Natural killer cell treated with Interleukin-12 subunit alpha and Interleukin-12 subunit beta and Interleukin-15 and Interleukin-18, amount 100 ng/mL, for 72 hours (primary cell): ENCODE data around the gene TMC8. TPM values are rescaled to one million over a fixed set of nuclear protein-coding genes. Genes with fewer than 3 reads are reported as not detected.
"Not testable (repeated sequence)": the region's sequence is repeated elsewhere in the genome, so short reads cannot be mapped to it uniquely, and the experiment has no call there.

Experiments used
- ATAC-seq, 2 donors: fragments of 150-1000 bp; cut with Tn5 transposase in 1 of 2; sonication (Bioruptor Pico), chemical (Tn5 transposase) in 1 of 2; 2 replicates each; pipeline ENCODE4 v1.10.0; 2021
- DNase-seq: peaks from one replicate; pipeline ENCODE4 v3.0.0; 2022; ENCODE audit warnings: low spot score
- H3K27ac Mint-ChIP-seq, 2 donors: 1 replicate in 1 of 2; 2 replicates in 1 of 2; pipeline ENCODE4 v1.8.0; 2022; ENCODE audit warnings: mixed read lengths in 2 of 2, mild to moderate bottlenecking in 1 of 2, moderate library complexity in 1 of 2
- H3K27me3 Mint-ChIP-seq, 2 donors: 1 replicate in 1 of 2; 2 replicates in 1 of 2; pipeline ENCODE4 v1.8.0; 2022; ENCODE audit warnings: mixed read lengths in 2 of 2
- H3K36me3 Mint-ChIP-seq: one replicate; pipeline ENCODE4 v1.8.0; 2022; ENCODE audit warnings: mixed read lengths
- H3K4me1 Mint-ChIP-seq, 2 donors: 1 replicate in 1 of 2; 2 replicates in 1 of 2; pipeline ENCODE4 v1.8.0; 2022; ENCODE audit warnings: low read depth in 2 of 2, mixed read lengths in 2 of 2, mild to moderate bottlenecking in 1 of 2
- H3K4me3 Mint-ChIP-seq: one replicate; pipeline ENCODE4 v1.8.0; 2022; ENCODE audit warnings: mixed read lengths
- H3K9me3 Mint-ChIP-seq: 2 replicates; pipeline ENCODE4 v1.8.0; 2022; ENCODE audit warnings: mixed read lengths
- total RNA-seq, 2 donors: library from RNA; stranded (reverse); gene quantifications; one replicate each; pipeline ENCODE4 v1.2.3, GENCODE V29; 2022

The TMC8 gene
- total RNA-seq, 2 donors from 2014 or later, result 87.1 to 209 TPM

- no peaks in the 10 kb centered on the region for H3K27me3 Mint-ChIP-seq
- peaks cover 5% of the 10 kb centered on the region for H3K36me3 Mint-ChIP-seq
- ATAC-seq, result peak; percentile 97 to 98
- no peaks in the 10 kb centered on the region for H3K9me3 Mint-ChIP-seq
- H3K4me1 Mint-ChIP-seq, result peaks cover 35% of the 10 kb centered on the region in 2 donors
- DNase-seq, result peak; percentile 91
- H3K4me3 Mint-ChIP-seq, result peak overlapping the region; percentile 36
- peak overlapping the region; percentile 87 to 91 for H3K27ac Mint-ChIP-seq
Observed at GRCh38 chr17:78113804-78114785, 16.5 kb upstream of the TMC8 start.

DNA sequence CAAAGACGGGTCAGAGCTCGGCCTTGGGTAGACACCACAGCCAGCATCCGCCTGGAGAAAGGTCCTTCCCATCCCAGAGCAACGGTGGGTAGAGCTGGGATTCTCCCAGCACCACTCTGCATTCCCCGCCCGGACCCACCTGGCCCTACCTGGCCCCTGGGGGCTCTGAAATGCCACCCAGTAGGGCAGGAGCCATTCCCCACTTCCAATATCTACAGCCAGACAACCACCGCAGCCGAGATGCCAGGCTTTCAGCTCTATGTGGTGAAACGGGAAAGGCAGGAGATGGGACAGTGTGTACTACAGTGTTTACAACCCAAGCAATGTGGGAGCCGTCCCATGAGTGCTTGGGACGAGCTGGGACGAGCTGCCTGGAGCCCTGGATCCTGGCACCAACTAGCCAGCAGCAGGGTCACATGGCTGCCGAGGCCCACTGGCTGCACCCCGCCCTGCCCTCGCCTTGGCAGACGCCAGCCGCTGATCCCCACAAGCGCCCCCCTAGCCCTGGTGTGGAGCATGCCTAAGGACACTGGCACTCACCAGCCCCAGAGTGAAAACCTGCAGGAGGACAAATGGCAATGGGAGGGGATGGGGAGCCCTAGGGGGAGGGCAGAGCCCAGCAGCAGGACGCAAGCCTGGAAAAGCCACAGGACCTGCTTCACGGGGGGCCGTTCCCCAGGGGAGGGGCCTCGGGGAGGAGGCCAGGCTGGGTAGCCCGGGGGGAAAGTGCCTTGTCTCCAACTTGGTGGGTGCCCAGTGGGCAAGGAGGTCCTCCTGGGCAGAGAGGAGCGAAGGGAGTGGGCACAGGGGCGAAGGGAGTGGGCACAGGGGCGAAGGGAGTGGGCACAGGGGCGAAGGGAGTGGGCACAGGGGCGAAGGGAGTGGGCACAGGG lies 15.5 kb upstream of the TMC8 start:
- ATAC-seq, result no peak
- no peaks in the 10 kb centered on the region for H3K27me3 Mint-ChIP-seq
- no peak for DNase-seq
- H3K4me1 Mint-ChIP-seq, result peaks cover 35% of the 10 kb centered on the region in 2 donors
- H3K4me3 Mint-ChIP-seq, result no peak overlapping the region
- peaks cover 5% of the 10 kb centered on the region for H3K36me3 Mint-ChIP-seq
- H3K27ac Mint-ChIP-seq, result peak overlapping the region; percentile 87 to 91
- H3K9me3 Mint-ChIP-seq, result no peaks in the 10 kb centered on the region

- H3K9me3 Mint-ChIP-seq, H3K36me3 Mint-ChIP-seq, H3K27ac Mint-ChIP-seq, H3K27me3 Mint-ChIP-seq, DNase-seq, ATAC-seq, H3K4me3 Mint-ChIP-seq: not testable (repeated sequence)
- H3K4me1 Mint-ChIP-seq, result peaks cover 32 to 38% of the 10 kb centered on the region in 2 donors
Observed at GRCh38 chr17:78115803-78116202, 14.8 kb upstream of the TMC8 start.

DNA sequence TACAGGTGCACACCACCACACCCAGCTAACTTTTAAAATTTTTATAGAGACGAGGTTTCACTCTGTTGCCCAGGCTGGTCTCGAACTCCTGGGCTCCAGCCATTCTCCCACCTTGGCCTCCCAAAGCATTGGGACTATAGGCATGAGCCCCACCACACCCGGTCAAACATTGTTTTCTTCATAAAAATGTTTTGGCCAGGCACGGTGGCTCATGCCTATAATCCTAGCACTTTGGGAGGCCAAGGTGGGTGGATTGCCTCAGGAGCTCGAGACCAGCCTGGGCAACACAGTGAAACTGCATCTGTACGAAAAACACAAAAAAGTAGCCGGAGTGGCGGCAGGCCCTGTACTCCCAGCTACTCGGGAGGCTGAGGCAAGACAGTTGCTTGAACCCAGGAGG lies 14.2 kb upstream of the TMC8 start:
- peaks cover 5% of the 10 kb centered on the region for H3K36me3 Mint-ChIP-seq

GRCh38 chr17:78117027-78117981 lies 13.3 kb upstream of the TMC8 start:
- Mint-ChIP-seq H3K27me3 (no peaks in the 10 kb centered on the region), H3K36me3 (peaks cover 4% of the 10 kb centered on the region), H3K27ac (peak overlapping the region; percentile 44 to 78), H3K9me3 (no peaks in the 10 kb centered on the region), H3K4me1 (peaks cover 42 to 49% of the 10 kb centered on the region in 2 donors), H3K4me3 (no peak overlapping the region)
- no peak for ATAC-seq
- DNase-seq, result no peak

More for the DNA sequence above, 14.2 kb upstream of the TMC8 start:
- no peaks in the 10 kb centered on the region for H3K9me3 Mint-ChIP-seq
- no peak overlapping the region for H3K4me3 Mint-ChIP-seq
- H3K27me3 Mint-ChIP-seq, result no peaks in the 10 kb centered on the region
- no peak overlapping the region for H3K27ac Mint-ChIP-seq
- DNase-seq, result no peak
- peaks cover 37 to 44% of the 10 kb centered on the region in 2 donors for H3K4me1 Mint-ChIP-seq
- ATAC-seq, result no peak

DNA sequence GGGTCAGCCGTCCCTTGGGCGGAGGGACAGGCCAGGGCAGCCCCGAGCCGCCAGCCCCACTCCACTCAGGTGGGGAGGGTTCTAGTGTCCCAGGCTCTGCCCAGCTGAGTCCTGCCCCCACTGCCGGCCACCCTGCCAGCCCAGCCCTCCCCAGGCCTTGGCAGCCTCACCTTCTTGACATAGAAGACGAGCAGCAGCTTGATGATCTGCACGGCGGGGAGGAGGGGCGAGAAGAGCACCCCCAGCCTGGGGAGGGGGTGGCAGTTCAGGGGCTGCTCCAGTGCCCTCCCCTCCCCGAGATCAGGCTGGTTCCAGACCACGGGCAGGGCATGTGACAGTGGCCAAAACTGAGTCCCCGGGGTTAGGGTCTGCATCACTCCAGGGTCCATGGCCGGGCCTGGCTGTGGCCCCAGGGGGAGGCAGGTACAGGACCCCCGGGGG lies 11.8 kb upstream of the TMC8 start:
- Mint-ChIP-seq H3K9me3 (no peaks in the 10 kb centered on the region), H3K4me3 (no peak overlapping the region), H3K27ac (no peak overlapping the region), H3K4me1 (peaks cover 43 to 53% of the 10 kb centered on the region in 2 donors), H3K27me3 (no peaks in the 10 kb centered on the region), H3K36me3 (peaks cover 5% of the 10 kb centered on the region)
- DNase-seq, result no peak
- ATAC-seq, result no peak

DNA sequence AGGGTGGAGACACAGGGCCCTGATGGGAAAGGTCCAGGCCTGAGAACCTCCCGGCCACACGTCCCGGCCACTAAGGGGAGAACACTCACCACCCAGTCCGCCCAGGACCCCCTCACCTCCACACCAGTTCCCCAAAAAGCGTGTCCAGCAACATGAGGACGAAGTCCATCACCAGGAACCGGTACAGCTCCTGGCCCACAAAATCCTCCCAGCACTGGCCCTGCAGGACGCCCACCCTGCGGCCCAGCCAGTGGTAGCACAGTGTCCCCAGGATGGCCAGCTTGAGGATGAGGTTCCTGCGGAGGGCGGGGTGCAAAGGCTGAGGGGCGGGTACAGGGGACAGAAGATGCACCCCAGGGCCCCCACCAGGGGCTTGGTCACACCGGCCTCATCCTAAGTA lies 10.0 kb upstream of the TMC8 start:
- no peak for ATAC-seq
- Mint-ChIP-seq H3K9me3 (no peaks in the 10 kb centered on the region), H3K36me3 (peaks cover 7% of the 10 kb centered on the region), H3K4me3 (peak overlapping the region; percentile 88), H3K27ac (peak overlapping the region; percentile 83 to 89), H3K27me3 (no peaks in the 10 kb centered on the region), H3K4me1 (peaks cover 34 to 50% of the 10 kb centered on the region in 2 donors)
- DNase-seq, result no peak

- ATAC-seq, result peak; percentile 57 to 66
- Mint-ChIP-seq H3K27ac (peak overlapping the region; percentile 83 to 89), H3K27me3 (no peaks in the 10 kb centered on the region), H3K9me3 (no peaks in the 10 kb centered on the region), H3K36me3 (peaks cover 7% of the 10 kb centered on the region), H3K4me3 (peak overlapping the region; percentile 88), H3K4me1 (peaks cover 34 to 50% of the 10 kb centered on the region in 2 donors)
- no peak for DNase-seq
Observed at GRCh38 chr17:78120971-78121800, 9.4 kb upstream of the TMC8 start.

- Mint-ChIP-seq H3K27ac (peak overlapping the region; percentile 83 to 89), H3K4me1 (peaks cover 34 to 50% of the 10 kb centered on the region in 2 donors), H3K4me3 (peak overlapping the region; percentile 88), H3K27me3 (no peaks in the 10 kb centered on the region), H3K9me3 (no peaks in the 10 kb centered on the region), H3K36me3 (peaks cover 7% of the 10 kb centered on the region)
- peak; percentile 1 to 2 for ATAC-seq
- no peak for DNase-seq
Observed at GRCh38 chr17:78121801-78122215, 8.8 kb upstream of the TMC8 start.

DNA sequence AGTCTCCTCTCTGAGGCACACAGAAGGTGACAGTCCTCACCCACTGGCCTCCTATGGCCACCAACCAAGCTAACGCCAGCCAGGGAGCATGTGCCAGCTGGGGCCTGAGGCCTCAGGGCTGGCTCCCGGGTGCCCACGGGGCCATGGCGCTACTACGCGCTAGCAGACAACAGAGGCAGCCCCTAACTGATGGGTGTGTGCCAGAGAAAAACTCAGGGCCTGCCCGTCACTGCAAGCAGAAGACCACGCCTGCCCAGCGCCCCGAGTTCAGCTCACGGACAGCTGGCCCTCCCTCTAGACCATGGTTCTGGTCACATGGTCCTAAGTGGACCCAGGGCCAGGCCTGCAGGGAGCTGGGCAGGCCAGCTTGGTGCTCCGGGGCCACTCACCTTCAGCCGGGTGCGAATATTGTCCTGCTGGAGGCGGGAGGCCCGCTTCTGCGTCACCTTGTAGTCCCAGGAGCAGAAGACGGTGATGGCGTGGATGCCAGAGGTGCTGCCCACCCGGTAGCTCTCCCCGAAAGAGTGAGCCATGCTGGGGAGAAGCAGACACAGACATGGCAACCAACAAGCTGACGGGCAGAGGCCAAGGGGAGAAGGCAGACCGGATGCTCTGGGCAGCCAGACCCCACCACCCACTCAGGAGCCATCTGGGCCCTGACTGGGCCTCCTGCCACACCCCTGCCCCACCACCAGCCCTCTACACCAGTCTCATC lies 8.2 kb upstream of the TMC8 start:
- no peaks in the 10 kb centered on the region for H3K27me3 Mint-ChIP-seq
- H3K36me3 Mint-ChIP-seq, result peaks cover 7% of the 10 kb centered on the region
- peak overlapping the region; percentile 83 to 89 for H3K27ac Mint-ChIP-seq
- peak in 1 of 2 donors; percentile 14 for ATAC-seq
- no peaks in the 10 kb centered on the region for H3K9me3 Mint-ChIP-seq
- no peak for DNase-seq
- peak overlapping the region; percentile 88 for H3K4me3 Mint-ChIP-seq
- H3K4me1 Mint-ChIP-seq, result peaks cover 39 to 51% of the 10 kb centered on the region in 2 donors

DNA sequence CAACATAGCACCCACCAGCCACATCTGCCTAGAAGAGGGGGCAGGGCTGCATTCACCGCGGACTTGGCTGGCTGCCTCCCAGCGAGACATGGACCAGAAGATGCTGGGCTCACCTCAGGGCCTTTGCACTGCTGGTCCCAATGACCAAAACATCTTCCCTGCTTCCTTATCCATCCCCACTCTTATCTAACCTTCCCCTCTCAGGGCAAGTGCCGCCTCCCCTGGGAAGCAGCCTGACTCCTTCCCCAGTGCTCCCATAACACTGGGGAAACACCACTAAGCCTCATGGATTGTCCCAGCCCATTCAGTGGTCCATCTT lies 7.7 kb upstream of the TMC8 start:
- H3K36me3 Mint-ChIP-seq, result peaks cover 7% of the 10 kb centered on the region
- peak overlapping the region; percentile 83 to 89 for H3K27ac Mint-ChIP-seq
- peak overlapping the region; percentile 88 for H3K4me3 Mint-ChIP-seq
- no peaks in the 10 kb centered on the region for H3K9me3 Mint-ChIP-seq
- peaks cover 39 to 47% of the 10 kb centered on the region in 2 donors for H3K4me1 Mint-ChIP-seq
- H3K27me3 Mint-ChIP-seq, result no peaks in the 10 kb centered on the region
- DNase-seq (no peak), ATAC-seq (no peak)
